B cell (primary cell): ENCODE measurements around the gene NOP9. TPM values are rescaled to one million over a fixed set of nuclear protein-coding genes. Genes with fewer than 3 reads are reported as not detected.

Experiments used
- ATAC-seq: fragments of 200-7000 bp; cut with Tn5 transposase; one replicate; pipeline ENCODE4 v1.10.0; 2021; ENCODE audit warnings: low read depth, mild to moderate bottlenecking, moderate number of reproducible peaks, moderate library complexity
- CTCF ChIA-PET: fragments of 350-600 bp; sonication (Branson Sonifier 250); formaldehyde crosslinking; loops from one replicate; lab custom pipeline; 2021; ENCODE audit warnings: antibody characterized with exemption, inconsistent platforms; lab: Charles Lee
- POLR2A ChIA-PET: fragments of 350-600 bp; sonication (Branson Sonifier 250); formaldehyde crosslinking; loops from one replicate; lab custom pipeline; 2021; ENCODE audit warnings: antibody characterized with exemption; lab: Charles Lee
- DNase-seq: peaks from one replicate; pipeline ENCODE4 v3.0.0; 2013
- H2AFZ ChIP-seq: 2 replicates; pipeline ENCODE4 v1.6.1; 2012; ENCODE audit warnings: mild to moderate bottlenecking, low read depth, low read length; ENCODE audit not compliant: insufficient read depth, poor library complexity, severe bottlenecking
- H3K27ac ChIP-seq, 2 donors: 1 replicate in 1 of 2; 2 replicates in 1 of 2; pipeline ENCODE4 v1.5.1; 2012 to 2013; ENCODE audit warnings: low read length in 2 of 2, mild to moderate bottlenecking in 2 of 2, moderate library complexity in 1 of 2
- H3K27me3 ChIP-seq, 4 experiments: fragments of 200-600 bp in 1 of 4; sonication (generic) in 1 of 4; replicated peaks in 1 of 4; 1 replicate in 2 of 4; 2 replicates in 2 of 4; pipeline versions ENCODE4 v1.6.1 to v1.7.0; 2013 to 2016; ENCODE audit warnings: low read length in 3 of 4, mild to moderate bottlenecking in 2 of 4, mixed read lengths in 1 of 4, moderate library complexity in 1 of 4; ENCODE audit not compliant: insufficient read depth in 4 of 4, control insufficient read depth in 3 of 4; ENCODE audit errors: control extremely low read depth in 1 of 4
- H3K36me3 ChIP-seq, 2 experiments: replicated peaks in 1 of 2; 1 replicate in 1 of 2; 2 replicates in 1 of 2; pipeline versions ENCODE4 v1.6.1 to v1.7.1; 2013; ENCODE audit warnings: low read length in 1 of 2; ENCODE audit not compliant: insufficient read depth in 2 of 2, control insufficient read depth in 1 of 2; ENCODE audit errors: control extremely low read depth in 1 of 2, extremely low read depth in 1 of 2
- H3K4me1 ChIP-seq, 2 donors: fragments of 200-600 bp in 1 of 2; sonication (generic) in 1 of 2; 1 replicate in 1 of 2; 2 replicates in 1 of 2; pipeline versions ENCODE4 v1.5.1 to v1.6.1; 2013 to 2017; ENCODE audit warnings: low read length in 2 of 2; ENCODE audit not compliant: control insufficient read depth in 2 of 2, insufficient read depth in 2 of 2
- H3K4me2 ChIP-seq: replicated peaks from 2 replicates; pipeline ENCODE3; 2012; ENCODE audit warnings: mild to moderate bottlenecking, low read depth, low read length; ENCODE audit not compliant: poor library complexity, severe bottlenecking
- H3K4me3 ChIP-seq, 5 experiments: fragments of 200-600 bp in 1 of 5; sonication (generic) in 1 of 5; 1 replicate in 3 of 5; 2 replicates in 2 of 5; pipeline versions ENCODE4 v1.5.1 to v1.7.0; 2011 to 2016; ENCODE audit warnings: low read length in 4 of 5, mild to moderate bottlenecking in 4 of 5, low read depth in 2 of 5, control low read depth in 1 of 5, moderate library complexity in 1 of 5; ENCODE audit not compliant: insufficient read depth in 1 of 5; ENCODE audit errors: control extremely low read depth in 1 of 5, extremely low read depth in 1 of 5
- H3K79me2 ChIP-seq: fragments of 200-600 bp; sonication (generic); one replicate; pipeline ENCODE4 v1.6.0; 2016; ENCODE audit warnings: low read length; ENCODE audit not compliant: control insufficient read depth, insufficient read depth
- H3K9ac ChIP-seq: fragments of 200-600 bp; sonication (generic); 2 replicates; pipeline ENCODE4 v1.6.1; 2017; ENCODE audit warnings: mild to moderate bottlenecking, low read length, moderate library complexity
- H3K9me3 ChIP-seq, 3 donors: one replicate each; pipeline versions ENCODE4 v1.6.1 to v1.7.1; 2013; ENCODE audit warnings: low read length in 2 of 3; ENCODE audit not compliant: control insufficient read depth in 2 of 3, insufficient read depth in 1 of 3; ENCODE audit errors: control extremely low read depth in 1 of 3
- H4K20me1 ChIP-seq: 2 replicates; pipeline ENCODE4 v1.6.0; 2012; ENCODE audit warnings: mild to moderate bottlenecking, low read length; ENCODE audit not compliant: insufficient read depth, control insufficient read depth, poor library complexity, severe bottlenecking
- H3K27ac Mint-ChIP-seq: one replicate; pipeline ENCODE4 v1.8.0; 2021; ENCODE audit warnings: mixed read lengths
- H3K27me3 Mint-ChIP-seq: one replicate; pipeline ENCODE4 v1.8.0; 2021; ENCODE audit warnings: mixed read lengths
- H3K4me1 Mint-ChIP-seq: one replicate; pipeline ENCODE4 v1.8.0; 2021; ENCODE audit warnings: mixed read lengths
- H3K4me3 Mint-ChIP-seq: one replicate; pipeline ENCODE4 v1.8.0; 2021; ENCODE audit warnings: mixed read lengths
- H3K9me3 Mint-ChIP-seq: one replicate; pipeline ENCODE4 v1.8.0; 2022; ENCODE audit warnings: mixed read lengths; ENCODE audit not compliant: insufficient read depth
- EZH2 ChIP-seq: IDR thresholded peaks from 2 replicates; pipeline ENCODE4 v1.6.1; 2012; ENCODE audit warnings: borderline replicate concordance, low read depth, mild to moderate bottlenecking, moderate library complexity, low read length; ENCODE audit not compliant: insufficient read depth, poor library complexity, severe bottlenecking
- WGBS: methylation state at CpG from one replicate; pipeline ENCODE4 v1.1.5; 2013; ENCODE audit warnings: missing lambda C conversion rate; ENCODE audit not compliant: insufficient coverage; 5-methylcytosine and 5-hydroxymethylcytosine counted together
- intact Hi-C: fragments of 100-400 bp; cut with micrococcal nuclease; formaldehyde crosslinking; loops from one replicate; pipeline ENCODE4 v1.10.0; 2022
- polyA plus RNA-seq: library from polyadenylated mRNA; depleted of rRNA; stranded (reverse); fragments of >200 nt; gene quantifications from 2 replicates; pipeline ENCODE4 v1.2.3, GENCODE V29; 2012
- total RNA-seq, 2 donors: library from RNA; stranded (reverse); fragments of 120-200 nt in 1 of 2; gene quantifications; 1 replicate in 1 of 2; 2 replicates in 1 of 2; pipeline versions ENCODE4 v1.2.3 to v1.2.4, GENCODE V29; 2013 to 2022
- TF ChIP-seq, protein P1 (sequence below): fragments of 200-600 bp; IDR thresholded peaks from one replicate; pipeline ENCODE4 v1.8.0; 2022; ENCODE audit warnings: antibody characterized with exemption, mild to moderate bottlenecking

NOP9 gene
- total and polyA plus RNA-seq, 2 donors (not counting 1 experiment from before 2014, with no cell fraction given), result 9.7 to 22.6 TPM

DNA sequence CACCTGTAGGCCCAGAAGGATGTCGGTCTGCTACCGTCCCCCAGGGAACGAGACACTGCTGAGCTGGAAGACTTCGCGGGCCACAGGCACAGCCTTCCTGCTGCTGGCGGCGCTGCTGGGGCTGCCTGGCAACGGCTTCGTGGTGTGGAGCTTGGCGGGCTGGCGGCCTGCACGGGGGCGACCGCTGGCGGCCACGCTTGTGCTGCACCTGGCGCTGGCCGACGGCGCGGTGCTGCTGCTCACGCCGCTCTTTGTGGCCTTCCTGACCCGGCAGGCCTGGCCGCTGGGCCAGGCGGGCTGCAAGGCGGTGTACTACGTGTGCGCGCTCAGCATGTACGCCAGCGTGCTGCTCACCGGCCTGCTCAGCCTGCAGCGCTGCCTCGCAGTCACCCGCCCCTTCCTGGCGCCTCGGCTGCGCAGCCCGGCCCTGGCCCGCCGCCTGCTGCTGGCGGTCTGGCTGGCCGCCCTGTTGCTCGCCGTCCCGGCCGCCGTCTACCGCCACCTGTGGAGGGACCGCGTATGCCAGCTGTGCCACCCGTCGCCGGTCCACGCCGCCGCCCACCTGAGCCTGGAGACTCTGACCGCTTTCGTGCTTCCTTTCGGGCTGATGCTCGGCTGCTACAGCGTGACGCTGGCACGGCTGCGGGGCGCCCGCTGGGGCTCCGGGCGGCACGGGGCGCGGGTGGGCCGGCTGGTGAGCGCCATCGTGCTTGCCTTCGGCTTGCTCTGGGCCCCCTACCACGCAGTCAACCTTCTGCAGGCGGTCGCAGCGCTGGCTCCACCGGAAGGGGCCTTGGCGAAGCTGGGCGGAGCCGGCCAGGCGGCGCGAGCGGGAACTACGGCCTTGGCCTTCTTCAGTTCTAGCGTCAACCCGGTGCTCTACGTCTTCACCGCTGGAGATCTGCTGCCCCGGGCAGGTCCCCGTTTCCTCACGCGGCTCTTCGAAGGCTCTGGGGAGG, 11.3 kb downstream of the NOP9 start, which contains the start of gene LTB4R:
Gene LTB4R (plus strand): TSS at position 857 of the 959 bp plus-strand sequence. CDS start 4,150 bp downstream, outside the sequence.
- Histone ChIP-seq H3K4me2 (peak within 1 kb of the TSS; percentile 92), H3K4me3 (peak within 1 kb of the TSS; percentile 8 to 71 (median 57)), H4K20me1 (peaks cover 32% of the 10 kb centered on the region), H3K79me2 (peaks cover 16% of the 10 kb centered on the region), H3K9ac (peak within 1 kb of the TSS; percentile 70), H2AFZ (peak within 1 kb of the TSS; percentile 82), H3K27me3 (no peaks in the 10 kb centered on the region), H3K36me3 (peaks cover 3 to 26% of the 10 kb centered on the region in 2 experiments), H3K27ac (peak within 1 kb of the TSS; percentile 65 to 83), H3K9me3 (no peaks in the 10 kb centered on the region), H3K4me1 (peaks cover 38 to 57% of the 10 kb centered on the region in 2 donors)
- WGBS, result 9% methylated on average over 92 of the region's 99 CpGs
- H3K9me3 Mint-ChIP-seq, result no peaks in the 10 kb centered on the region
- H3K4me3 Mint-ChIP-seq, result peak within 1 kb of the TSS; percentile 84
- intact Hi-C loops, result loop anchor here (1.0 to 5.0 kb wide), 4 partner anchors 21 to 299 kb away; partner anchors contain the start of gene TINF2
- peak within 1 kb of the TSS; percentile 91 for H3K27ac Mint-ChIP-seq
- ChIA-PET POLR2A (interaction anchor here (0.6 to 2.0 kb wide), 12 partner anchors 11 to 120 kb away, joined by 3 to 17 read pairs (median 5); partner anchors contain the start of genes CHMP4A, DHRS1, KHNYN and MDP1), CTCF (interaction anchor here (0.7 to 9.4 kb wide), 25 partner anchors 8 to 388 kb away, joined by 3 to 116 read pairs (median 5); partner anchors contain the start of genes CBLN3, DHRS1, IPO4 and IRF9)
- ATAC-seq (peak; percentile 76), DNase-seq (peak; percentile 90)
- no peaks in the 10 kb centered on the region for H3K27me3 Mint-ChIP-seq
- TF ChIP-seq EZH2, result no peak
- TF ChIP-seq, protein P1, sequence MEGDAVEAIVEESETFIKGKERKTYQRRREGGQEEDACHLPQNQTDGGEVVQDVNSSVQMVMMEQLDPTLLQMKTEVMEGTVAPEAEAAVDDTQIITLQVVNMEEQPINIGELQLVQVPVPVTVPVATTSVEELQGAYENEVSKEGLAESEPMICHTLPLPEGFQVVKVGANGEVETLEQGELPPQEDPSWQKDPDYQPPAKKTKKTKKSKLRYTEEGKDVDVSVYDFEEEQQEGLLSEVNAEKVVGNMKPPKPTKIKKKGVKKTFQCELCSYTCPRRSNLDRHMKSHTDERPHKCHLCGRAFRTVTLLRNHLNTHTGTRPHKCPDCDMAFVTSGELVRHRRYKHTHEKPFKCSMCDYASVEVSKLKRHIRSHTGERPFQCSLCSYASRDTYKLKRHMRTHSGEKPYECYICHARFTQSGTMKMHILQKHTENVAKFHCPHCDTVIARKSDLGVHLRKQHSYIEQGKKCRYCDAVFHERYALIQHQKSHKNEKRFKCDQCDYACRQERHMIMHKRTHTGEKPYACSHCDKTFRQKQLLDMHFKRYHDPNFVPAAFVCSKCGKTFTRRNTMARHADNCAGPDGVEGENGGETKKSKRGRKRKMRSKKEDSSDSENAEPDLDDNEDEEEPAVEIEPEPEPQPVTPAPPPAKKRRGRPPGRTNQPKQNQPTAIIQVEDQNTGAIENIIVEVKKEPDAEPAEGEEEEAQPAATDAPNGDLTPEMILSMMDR, result peak; percentile 67
- H3K4me1 Mint-ChIP-seq, result peaks cover 61% of the 10 kb centered on the region
